Mesenchymal stem cell (in vitro differentiated cells and primary cell): Measurements from ENCODE around the gene NEK10.

Source experiments
- DNase-seq: peaks from one replicate; pipeline ENCODE4 v3.0.0-alpha.2; 2013
- H2AFZ ChIP-seq: one replicate; pipeline ENCODE4 v1.6.1; 2013; ENCODE audit warnings: low read depth, mild to moderate bottlenecking, control low read depth, inconsistent platforms, low read length, moderate library complexity
- H2AK5ac ChIP-seq: 2 replicates; pipeline ENCODE4 v1.6.1; 2013; ENCODE audit warnings: low read length, moderate library complexity, mild to moderate bottlenecking, inconsistent platforms; ENCODE audit not compliant: severe bottlenecking
- H2BK120ac ChIP-seq: one replicate; pipeline ENCODE4 v1.6.1; 2013; ENCODE audit warnings: low read depth, mild to moderate bottlenecking, inconsistent platforms, low read length, moderate library complexity
- H2BK12ac ChIP-seq, 2 experiments: one replicate each; pipeline ENCODE4 v1.6.1; 2013; ENCODE audit warnings: inconsistent platforms in 2 of 2, low read length in 2 of 2, mild to moderate bottlenecking in 2 of 2, moderate library complexity in 2 of 2, control low read depth in 1 of 2
- H2BK15ac ChIP-seq: one replicate; pipeline ENCODE4 v1.6.1; 2013; ENCODE audit warnings: mild to moderate bottlenecking, low read depth, inconsistent platforms; ENCODE audit not compliant: poor library complexity, severe bottlenecking
- H2BK5ac ChIP-seq: 2 replicates; pipeline ENCODE4 v1.6.1; 2013; ENCODE audit warnings: low read depth, mild to moderate bottlenecking, low read length, control low read depth, inconsistent platforms; ENCODE audit not compliant: poor library complexity, severe bottlenecking
- H3K14ac ChIP-seq, 2 experiments: one replicate each; pipeline ENCODE4 v1.6.1; 2013; ENCODE audit warnings: inconsistent platforms in 2 of 2, low read length in 2 of 2, control low read depth in 1 of 2, mild to moderate bottlenecking in 1 of 2, moderate library complexity in 1 of 2
- H3K18ac ChIP-seq, 2 experiments: one replicate each; pipeline ENCODE4 v1.6.1; 2013; ENCODE audit warnings: inconsistent platforms in 2 of 2, low read length in 2 of 2, control low read depth in 1 of 2, low read depth in 1 of 2, mild to moderate bottlenecking in 1 of 2
- H3K23ac ChIP-seq, 2 experiments: one replicate each; pipeline ENCODE4 v1.6.1; 2013; ENCODE audit warnings: inconsistent platforms in 2 of 2, low read length in 2 of 2, mild to moderate bottlenecking in 2 of 2, moderate library complexity in 2 of 2, control low read depth in 1 of 2
- H3K27ac ChIP-seq: 2 replicates; pipeline ENCODE4 v1.5.1; 2013; ENCODE audit warnings: mild to moderate bottlenecking, moderate library complexity, low read length, control low read depth, inconsistent platforms; ENCODE audit not compliant: poor library complexity, severe bottlenecking
- H3K27me3 ChIP-seq, 2 experiments: 2 replicates each; pipeline versions ENCODE4 v1.6.1 to v1.7.0; 2013; ENCODE audit warnings: low read length in 2 of 2, mild to moderate bottlenecking in 2 of 2, moderate library complexity in 2 of 2, control low read depth in 1 of 2, inconsistent platforms in 1 of 2; ENCODE audit not compliant: control insufficient read depth in 1 of 2, insufficient read depth in 1 of 2
- H3K36me3 ChIP-seq, 2 experiments: 2 replicates each; pipeline versions ENCODE4 v1.6.1 to v1.7.0; 2013; ENCODE audit warnings: low read length in 2 of 2, control low read depth in 1 of 2, inconsistent platforms in 1 of 2, low read depth in 1 of 2, mild to moderate bottlenecking in 1 of 2; ENCODE audit not compliant: insufficient read depth in 2 of 2, control insufficient read depth in 1 of 2
- H3K4ac ChIP-seq, 2 experiments: one replicate each; pipeline ENCODE4 v1.6.1; 2013; ENCODE audit warnings: inconsistent platforms in 2 of 2, low read length in 2 of 2, mild to moderate bottlenecking in 2 of 2, moderate library complexity in 2 of 2, control low read depth in 1 of 2, low read depth in 1 of 2
- H3K4me1 ChIP-seq: 2 replicates; pipeline ENCODE4 v1.6.1; 2013; ENCODE audit warnings: low read depth, low read length, control low read depth; ENCODE audit not compliant: control insufficient read depth, insufficient read depth
- H3K4me2 ChIP-seq: 2 replicates; pipeline ENCODE4 v1.6.1; 2013; ENCODE audit warnings: low read length, mild to moderate bottlenecking, inconsistent platforms; ENCODE audit not compliant: poor library complexity, severe bottlenecking
- H3K4me3 ChIP-seq, 2 experiments: 2 replicates each; pipeline versions ENCODE4 v1.5.1 to v1.7.0; 2013; ENCODE audit warnings: low read length in 2 of 2, mild to moderate bottlenecking in 2 of 2, control low read depth in 1 of 2, low read depth in 1 of 2; ENCODE audit not compliant: insufficient read depth in 1 of 2
- H3K79me1 ChIP-seq: replicated peaks from 2 replicates; pipeline ENCODE4 v1.6.1; 2013; ENCODE audit warnings: mild to moderate bottlenecking, control low read depth, low read length, inconsistent platforms; ENCODE audit not compliant: poor library complexity, severe bottlenecking
- H3K9ac ChIP-seq: 2 replicates; pipeline ENCODE4 v1.7.0; 2013; ENCODE audit warnings: mild to moderate bottlenecking, low read length, moderate library complexity
- H3K9me3 ChIP-seq: 2 replicates; pipeline ENCODE4 v1.7.0; 2013; ENCODE audit warnings: mild to moderate bottlenecking, low read length; ENCODE audit not compliant: control insufficient read depth
- H4K8ac ChIP-seq: one replicate; pipeline ENCODE4 v1.6.1; 2013; ENCODE audit warnings: inconsistent platforms, mild to moderate bottlenecking, low read length, moderate library complexity
- H4K91ac ChIP-seq: one replicate; pipeline ENCODE4 v1.6.1; 2013; ENCODE audit warnings: mild to moderate bottlenecking, low read length, inconsistent platforms
- WGBS: methylation state at CpG from one replicate; pipeline ENCODE4 v1.1.7; 2013; ENCODE audit warnings: mixed read lengths; 5-methylcytosine and 5-hydroxymethylcytosine counted together

NEK10 gene

GRCh38 chr3:27352047-27352446 lies 17.1 kb downstream of the NEK10 start:
- Histone ChIP-seq H3K23ac (no peak overlapping the region), H3K36me3 (peaks cover 0 to 54% of the 10 kb centered on the region in 2 experiments), H3K9ac (no peak overlapping the region), H2BK120ac (no peak overlapping the region), H2BK12ac (no peak overlapping the region), H3K27ac (no peak overlapping the region), H3K18ac (no peak overlapping the region), H3K4me2 (no peak overlapping the region), H4K91ac (no peak overlapping the region), H3K9me3 (no peaks in the 10 kb centered on the region), H2AK5ac (no peak overlapping the region), H3K27me3 (no peaks in the 10 kb centered on the region), H3K14ac (no peak overlapping the region), H3K4me3 (no peak overlapping the region), H3K4me1 (no peaks in the 10 kb centered on the region), H3K79me1 (no peaks in the 10 kb centered on the region), H2AFZ (no peak overlapping the region), H2BK15ac (no peak overlapping the region), H4K8ac (no peak overlapping the region), H3K4ac (no peak overlapping the region), H2BK5ac (no peak overlapping the region)
- 91% methylated on average over 3 of the region's 3 CpGs for WGBS
- no peak for DNase-seq

GRCh38 chr3:27349832-27350231 lies 19.4 kb downstream of the NEK10 start:
- Histone ChIP-seq H2BK15ac (no peak overlapping the region), H3K9ac (no peak overlapping the region), H3K4ac (no peak overlapping the region), H3K18ac (no peak overlapping the region), H3K4me1 (no peaks in the 10 kb centered on the region), H3K4me3 (no peak overlapping the region), H3K36me3 (peaks cover 0 to 76% of the 10 kb centered on the region in 2 experiments), H4K8ac (no peak overlapping the region), H2BK5ac (no peak overlapping the region), H3K23ac (no peak overlapping the region), H3K9me3 (no peaks in the 10 kb centered on the region), H3K4me2 (no peak overlapping the region), H3K79me1 (no peaks in the 10 kb centered on the region), H3K14ac (no peak overlapping the region), H3K27ac (no peak overlapping the region), H4K91ac (no peak overlapping the region), H2BK120ac (no peak overlapping the region), H2BK12ac (no peak overlapping the region), H3K27me3 (no peaks in the 10 kb centered on the region), H2AFZ (no peak overlapping the region), H2AK5ac (no peak overlapping the region)
- 95% methylated on average over 3 of the region's 3 CpGs for WGBS
- no peak for DNase-seq

- no peak overlapping the region for H2BK15ac ChIP-seq
- H3K4me1 ChIP-seq: no peaks in the 10 kb centered on the region
- no peak overlapping the region for H4K8ac ChIP-seq
- H2BK12ac ChIP-seq: no peak overlapping the region
- H2BK5ac ChIP-seq: no peak overlapping the region
- no peak overlapping the region for H2BK120ac ChIP-seq
- H3K9me3 ChIP-seq: no peaks in the 10 kb centered on the region
- no peak for DNase-seq
- no peak overlapping the region for H3K27ac ChIP-seq
- H3K9ac ChIP-seq: no peak overlapping the region
- no peak overlapping the region for H3K14ac ChIP-seq
- WGBS: 94% methylated on average over 9 of the region's 11 CpGs
- no peak overlapping the region for H2AFZ ChIP-seq
- no peak overlapping the region for H4K91ac ChIP-seq
- no peaks in the 10 kb centered on the region for H3K27me3 ChIP-seq
- H3K4ac ChIP-seq: no peak overlapping the region
- no peak overlapping the region for H3K4me2 ChIP-seq
- no peak overlapping the region for H3K23ac ChIP-seq
- H3K18ac ChIP-seq: no peak overlapping the region
- H3K4me3 ChIP-seq: no peak overlapping the region
- H2AK5ac ChIP-seq: no peak overlapping the region
- no peaks in the 10 kb centered on the region for H3K79me1 ChIP-seq
- peaks cover 0 to 97% of the 10 kb centered on the region in 2 experiments for H3K36me3 ChIP-seq
Observed at GRCh38 chr3:27345959-27346865, 23.0 kb downstream of the NEK10 start.

- Histone ChIP-seq H3K36me3 (peaks cover 0 to 97% of the 10 kb centered on the region in 2 experiments), H3K4me3 (no peak overlapping the region), H2BK15ac (no peak overlapping the region), H3K27ac (no peak overlapping the region), H2BK12ac (no peak overlapping the region), H3K14ac (no peak overlapping the region), H3K4me1 (no peaks in the 10 kb centered on the region), H2AFZ (no peak overlapping the region), H2BK120ac (no peak overlapping the region), H4K8ac (no peak overlapping the region), H3K18ac (no peak overlapping the region), H3K79me1 (no peaks in the 10 kb centered on the region), H4K91ac (no peak overlapping the region), H3K9me3 (no peaks in the 10 kb centered on the region), H2AK5ac (no peak overlapping the region), H3K9ac (no peak overlapping the region), H3K23ac (no peak overlapping the region), H3K4ac (no peak overlapping the region), H3K4me2 (no peak overlapping the region), H2BK5ac (no peak overlapping the region), H3K27me3 (no peaks in the 10 kb centered on the region)
- DNase-seq: no peak
- 93% methylated on average over 4 of the region's 5 CpGs for WGBS
Observed at GRCh38 chr3:27345493-27345892, 23.7 kb downstream of the NEK10 start.
